H1 (cell line): ENCODE measurements around the gene CYBB. TPM values are rescaled to one million over a fixed set of nuclear protein-coding genes. Genes with fewer than 3 reads are reported as not detected.

Source experiments
- CTBP2 ChIP-seq: IDR thresholded peaks from 2 replicates; pipeline ENCODE4 v1.7.0; 2011; ENCODE audit warnings: borderline replicate concordance, mild to moderate bottlenecking, moderate library complexity, mixed read lengths, low read length; ENCODE audit not compliant: insufficient read depth, insufficient read length
- polyA plus RNA-seq, 7 experiments: library from polyadenylated mRNA; depleted of rRNA in 3 of 7; stranded (reverse) in 5 of 7; unstranded in 2 of 7; fragments of >200 nt in 5 of 7; fragments of 200-250 nt in 2 of 7; gene quantifications; 1 replicate in 5 of 7; 2 replicates in 1 of 7; 4 replicates in 1 of 7; pipeline versions ENCODE4 v1.2.1 to v1.2.3, GENCODE V29; 2011 to 2013; ENCODE audit warnings: missing spikeins in 2 of 7, mixed read lengths in 2 of 7
- total RNA-seq: library from RNA; stranded (reverse); fragmentation: NEBNext Ultra II Directional; extraction: Animal tissue kit (Norgen Biotek cat#: 25700); gene quantifications from 2 replicates; pipeline ENCODE4 v1.2.1, GENCODE V29; 2021

The CYBB gene
- total and polyA plus RNA-seq, 2 of the 8 experiments (the other 6 are each of a cell fraction or from before 2014, with no cell fraction given) = 0.03 to 0.09 TPM

GRCh38 chrX:37745835-37746217, 34.0 kb upstream of the CYBB start (continued):
- TF ChIP-seq CTBP2 = no peak
